IPS-11a (cell line): ENCODE measurements around the gene ATP5F1E.

Experiments
- H3K4me3 ChIP-seq: one replicate; pipeline ENCODE4 v1.5.1; 2013; ENCODE audit warnings: low read depth, low read length, control low read depth

ATP5F1E gene

DNA sequence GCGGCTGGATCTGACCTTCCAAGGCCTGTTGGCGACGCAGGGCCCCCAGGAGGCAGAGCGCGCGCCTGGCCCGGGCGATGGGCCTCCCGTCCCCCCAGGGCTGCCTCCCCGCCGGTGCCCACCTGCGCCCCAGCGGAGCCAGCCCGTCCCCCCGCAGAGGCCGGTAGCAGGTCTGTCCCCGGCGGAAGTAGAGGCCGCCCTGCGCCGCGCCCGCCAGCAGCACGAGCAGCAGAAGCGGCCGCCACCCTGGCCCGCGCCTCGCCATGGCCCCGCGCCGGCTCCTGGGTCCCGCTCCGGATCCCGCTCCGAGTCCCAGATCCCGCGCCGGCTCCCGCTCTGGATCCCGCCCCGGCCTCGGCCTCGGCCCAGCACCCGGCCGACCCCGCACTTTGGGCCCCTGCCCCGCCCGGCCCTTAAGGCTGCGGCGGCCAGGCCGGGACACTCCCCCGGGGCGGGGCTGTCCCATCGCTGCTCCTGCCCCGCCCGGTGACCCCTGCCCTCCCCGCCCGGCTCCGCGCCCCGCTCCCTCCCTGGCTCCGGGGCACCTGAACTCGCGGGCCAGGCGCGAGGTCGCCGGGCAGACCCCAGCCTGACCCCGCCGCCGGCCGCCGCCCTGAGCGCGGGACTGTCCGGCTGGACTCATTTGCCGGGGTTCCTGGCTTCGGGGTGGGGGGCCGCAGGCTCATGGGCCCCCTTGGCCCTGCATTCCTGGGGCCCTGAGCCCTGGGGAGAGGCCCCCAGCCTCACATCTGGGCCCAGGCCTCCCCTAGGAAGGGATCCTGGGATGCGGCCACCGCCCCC is 25.1 kb downstream of the ATP5F1E start, which contains the start of gene CTSZ:
CTSZ (minus strand) TSS at position 391 of the 801 bp plus-strand sequence; CDS start at position 265, 126 bp downstream.
- H3K4me3 ChIP-seq: peak within 1 kb of the TSS; percentile 45

DNA sequence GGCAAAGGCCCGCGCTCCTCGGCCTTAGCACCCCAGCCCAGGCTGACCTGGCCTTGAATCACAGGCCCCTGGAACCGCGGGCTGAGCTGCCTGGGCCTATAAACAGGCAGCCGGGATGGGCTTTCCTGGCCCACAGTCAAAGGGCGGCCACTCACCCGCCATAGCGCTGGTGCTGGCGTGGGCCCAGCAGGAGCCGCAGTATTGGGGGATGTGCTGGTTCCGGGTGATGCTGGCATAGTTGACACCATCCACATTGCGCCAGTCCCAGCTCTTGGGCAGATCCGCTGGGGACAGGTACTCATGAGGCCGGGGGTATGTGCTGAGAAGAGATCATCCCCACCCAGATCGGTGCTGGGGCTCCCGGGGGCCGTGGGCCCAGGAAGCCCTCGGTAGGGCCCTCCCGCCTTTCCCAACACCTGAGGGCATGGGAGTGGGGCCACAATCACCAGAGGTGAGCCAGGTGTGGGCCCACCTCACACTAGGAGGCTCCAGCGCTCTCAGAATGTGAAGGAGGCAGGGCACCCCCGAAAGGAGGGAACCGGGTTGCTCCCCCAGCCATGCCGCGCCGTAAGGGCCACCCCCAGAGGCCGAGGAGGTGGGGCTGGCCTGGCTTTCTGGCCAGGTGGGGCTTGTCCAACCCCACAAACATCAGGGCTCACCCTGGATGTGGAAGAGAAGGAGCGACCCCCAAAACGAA is 25.8 kb downstream of the ATP5F1E start:
- peak overlapping the region; percentile 45 for H3K4me3 ChIP-seq

DNA sequence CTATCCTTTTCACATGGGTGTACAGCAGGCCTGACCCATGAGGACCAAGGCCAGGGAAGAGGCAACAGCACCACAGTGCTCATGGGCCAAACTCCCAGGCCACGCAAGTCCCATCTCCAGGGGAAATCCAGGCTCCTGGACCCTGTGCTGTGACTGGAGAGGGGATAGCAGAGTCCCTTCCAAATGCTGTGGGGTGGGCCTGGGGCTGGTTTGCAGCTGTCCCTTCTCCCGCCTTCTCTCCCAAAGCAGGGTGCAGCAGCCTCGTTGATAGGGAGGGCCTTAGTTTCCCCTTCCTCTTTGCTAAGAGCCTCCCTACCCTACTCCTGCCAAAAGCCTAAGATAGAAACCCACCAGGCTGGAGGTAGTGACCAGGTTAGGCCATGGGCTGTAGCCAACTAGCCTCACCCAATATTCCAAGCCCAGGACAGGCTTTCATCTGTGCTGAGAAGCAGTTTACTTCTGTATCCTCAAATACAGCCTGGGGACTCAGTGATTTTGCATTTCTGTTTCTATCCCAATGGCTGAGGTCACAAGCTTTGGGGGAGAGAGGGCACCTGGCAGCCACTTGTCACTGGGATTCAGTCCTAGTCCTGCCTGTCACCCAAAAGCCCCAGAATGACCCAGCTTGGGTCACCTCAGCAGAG is 26.5 kb downstream of the ATP5F1E start:
- H3K4me3 ChIP-seq: no peak overlapping the region

DNA sequence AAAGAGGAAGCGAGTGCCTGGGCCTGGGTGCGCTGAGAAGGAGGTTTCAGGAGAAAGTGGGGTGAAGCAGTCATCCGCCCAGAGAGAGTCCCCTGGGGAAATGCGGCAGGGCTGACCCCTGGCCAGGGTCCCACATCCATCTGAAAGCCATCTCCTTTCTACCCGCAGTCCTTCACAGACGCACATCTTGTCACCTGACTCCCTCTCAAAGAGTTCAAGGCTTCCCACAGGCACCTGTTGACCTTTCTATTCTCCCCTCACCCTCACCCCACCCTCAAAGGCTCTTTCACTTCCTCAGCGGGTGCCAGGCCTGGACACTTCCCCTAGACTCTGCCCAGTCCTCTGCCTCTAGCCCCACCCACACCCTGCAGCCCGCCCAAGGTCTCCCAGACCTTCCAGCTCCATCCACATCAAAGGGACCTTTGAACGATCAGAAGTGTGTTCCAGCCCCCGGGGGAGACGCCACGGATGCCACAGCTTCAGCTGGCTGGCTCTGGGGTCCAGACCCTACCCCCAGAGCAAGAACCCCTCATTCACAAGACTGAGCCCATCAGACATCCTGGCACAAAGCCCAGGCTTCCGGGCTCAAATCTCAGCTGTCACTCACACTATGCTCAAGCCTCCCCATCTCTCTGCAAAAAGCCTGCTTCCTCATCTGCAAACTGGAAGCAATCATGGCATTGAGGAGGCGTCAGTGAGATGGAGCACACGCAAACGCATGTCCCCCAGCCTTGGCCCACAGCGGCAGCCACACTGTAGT is 27.2 kb downstream of the ATP5F1E start:
- no peak overlapping the region for H3K4me3 ChIP-seq

DNA sequence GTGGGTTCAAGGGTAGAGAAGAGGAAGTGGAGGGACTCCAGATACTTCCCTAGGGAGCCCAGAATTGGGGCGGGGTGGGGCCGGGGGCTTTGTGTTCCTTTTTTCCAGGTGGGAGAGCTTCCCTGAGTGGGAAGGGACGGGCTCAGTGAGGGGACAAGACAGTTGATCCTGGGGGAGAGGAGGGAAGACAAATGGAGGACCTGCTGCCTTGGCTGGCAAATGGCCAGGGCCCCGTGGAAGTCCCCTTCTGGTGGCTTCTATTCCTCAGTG is 27.7 kb downstream of the ATP5F1E start:
- H3K4me3 ChIP-seq: no peak overlapping the region

DNA sequence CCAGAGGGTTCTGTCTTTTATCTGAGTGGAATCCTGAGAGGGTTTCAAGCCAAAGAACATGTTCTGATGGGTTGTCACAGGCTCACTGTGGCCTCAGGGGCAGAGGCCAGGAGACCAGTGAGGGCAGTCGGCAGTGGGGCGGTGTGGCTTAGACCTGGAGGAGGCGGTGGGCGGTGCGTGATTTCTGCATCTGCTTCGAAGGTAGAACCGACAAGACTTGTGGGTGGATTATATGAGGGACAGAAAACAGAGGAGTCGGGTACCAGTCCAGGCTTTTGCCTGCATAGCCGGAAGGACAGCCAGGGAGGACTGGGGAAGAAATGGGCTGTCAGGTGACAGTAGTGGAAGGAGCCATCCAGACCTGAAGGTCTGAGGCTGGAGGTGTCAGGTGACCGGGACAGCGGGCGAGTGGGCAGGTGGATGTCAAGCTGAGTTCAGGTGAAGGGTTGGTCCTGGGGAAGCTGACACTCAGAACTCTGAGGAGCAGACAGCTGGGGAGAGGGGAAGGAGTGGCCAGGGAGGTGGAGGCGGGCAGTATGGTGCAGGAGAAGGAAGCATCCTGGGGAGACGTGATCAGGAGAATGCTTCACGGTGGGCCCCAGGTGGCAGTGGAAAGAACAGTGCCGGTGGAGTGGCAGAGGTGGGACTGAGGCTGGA is 28.2 kb downstream of the ATP5F1E start:
- H3K4me3 ChIP-seq: no peak overlapping the region

DNA sequence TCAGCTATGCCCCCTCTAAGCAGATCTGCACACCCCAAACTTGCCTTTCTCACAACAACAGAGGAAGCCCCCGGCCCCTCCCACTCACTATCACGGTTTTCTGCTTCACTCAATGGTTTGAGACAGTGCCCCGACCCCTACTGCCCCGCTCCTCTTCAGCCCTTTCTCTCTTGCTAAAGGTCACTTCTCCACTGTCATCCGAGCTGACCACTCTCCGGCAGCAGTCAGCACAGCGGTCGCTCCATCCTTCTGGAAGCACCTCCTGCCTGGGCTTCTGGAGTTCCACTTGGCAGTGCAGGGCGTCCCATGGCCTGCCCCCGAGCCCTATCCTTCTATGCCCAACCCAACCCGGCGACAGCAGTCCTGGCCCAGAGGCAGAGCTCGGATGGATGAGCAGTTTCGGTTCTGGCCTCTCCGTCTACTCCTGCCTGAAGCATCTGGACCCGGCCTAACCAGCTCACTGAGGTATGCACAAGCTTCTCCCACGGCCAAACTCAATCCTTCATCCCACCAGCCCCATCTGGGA is 29.2 kb downstream of the ATP5F1E start:
- no peak overlapping the region for H3K4me3 ChIP-seq

DNA sequence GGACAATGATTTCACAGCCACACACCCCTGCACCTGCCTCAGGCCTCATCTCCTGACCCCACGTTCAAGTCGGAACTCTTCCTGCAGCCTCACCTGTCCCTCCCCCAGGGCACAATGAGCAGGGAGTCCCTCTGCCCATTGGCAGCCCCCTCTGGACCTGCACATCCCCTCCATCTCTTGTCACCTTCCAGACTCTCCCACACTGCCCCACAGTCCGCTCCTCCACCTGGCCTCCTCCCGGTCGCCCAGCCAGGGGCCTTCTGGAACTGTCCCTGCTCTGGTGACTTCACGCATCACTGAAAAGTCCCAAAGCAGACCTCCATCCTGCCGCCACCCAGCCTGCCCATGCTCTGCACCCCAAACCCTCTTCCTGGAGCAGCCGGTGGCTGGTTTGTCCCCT is 29.7 kb downstream of the ATP5F1E start:
- no peak overlapping the region for H3K4me3 ChIP-seq

DNA sequence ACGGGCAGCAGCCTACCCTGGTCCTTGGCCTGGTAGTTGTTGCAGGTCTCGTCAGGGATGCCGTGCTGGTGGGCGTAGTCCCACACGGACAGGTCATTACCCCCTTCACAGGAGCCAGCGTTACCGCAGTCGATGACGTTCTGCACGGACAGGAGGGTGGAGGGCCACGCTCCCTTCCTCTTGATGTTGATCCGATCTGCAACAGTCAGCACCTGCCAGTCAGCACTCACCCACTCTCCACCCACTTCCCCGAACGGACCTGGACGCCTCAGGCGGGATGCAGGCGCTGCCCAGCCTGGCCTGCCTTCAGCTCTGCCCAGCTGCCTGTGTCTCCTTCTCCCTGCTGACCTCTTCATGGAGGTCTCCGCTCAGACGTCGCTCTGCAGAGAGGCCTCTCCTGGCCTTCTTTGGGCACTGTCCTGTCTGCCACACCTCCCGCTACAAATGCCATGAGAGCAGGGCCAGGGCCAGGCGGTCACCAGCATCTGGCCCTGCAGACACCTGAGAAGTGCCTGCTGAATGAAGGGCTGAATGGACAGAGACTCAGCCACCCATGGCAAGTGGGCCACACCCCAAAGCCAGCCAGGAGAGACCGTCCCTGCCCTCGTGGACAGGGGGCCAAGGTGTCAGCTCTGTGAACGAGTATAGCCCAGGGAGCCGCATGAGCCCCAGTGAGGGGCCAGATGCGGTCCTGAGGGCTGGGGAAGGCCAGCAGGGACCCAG is 30.5 kb downstream of the ATP5F1E start:
- no peak overlapping the region for H3K4me3 ChIP-seq

DNA sequence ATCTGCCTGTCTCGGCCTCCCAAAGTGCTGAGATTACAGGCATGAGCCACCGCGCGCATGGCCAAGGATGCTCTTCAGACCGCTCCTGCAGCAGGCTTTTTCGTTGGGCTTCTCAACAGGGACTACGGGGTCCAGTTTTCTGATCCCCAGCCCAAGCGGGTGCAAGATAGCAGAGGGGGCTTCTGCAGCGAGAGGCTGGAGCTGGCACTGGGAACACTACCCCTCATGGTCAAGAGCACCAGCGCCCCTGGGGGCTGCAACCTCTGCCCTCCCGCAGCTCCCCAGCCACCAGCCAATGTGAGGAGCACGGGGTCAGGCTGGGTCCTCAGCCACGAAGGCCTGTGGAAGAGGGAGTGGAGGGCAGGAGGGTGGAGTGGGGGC is 31.1 kb downstream of the ATP5F1E start:
- no peak overlapping the region for H3K4me3 ChIP-seq

DNA sequence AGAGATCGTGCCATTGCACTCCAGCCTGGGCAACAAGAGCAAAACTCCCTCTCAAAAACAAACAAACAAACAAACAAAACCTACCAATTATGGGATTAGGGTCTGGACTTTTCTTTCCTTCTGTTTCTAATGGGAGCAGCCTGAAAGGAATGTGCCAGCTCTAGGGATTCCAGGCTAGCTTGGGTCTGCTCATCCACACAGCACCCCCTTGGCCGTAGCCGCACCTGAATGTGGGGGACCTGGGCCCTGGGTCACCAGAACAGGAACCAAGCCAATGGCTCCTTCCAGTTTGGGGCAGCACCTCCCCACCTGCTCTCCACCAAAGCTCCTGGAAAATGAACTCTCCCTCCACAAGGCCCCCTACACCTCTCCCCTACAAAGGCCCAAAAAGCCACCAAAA is 31.8 kb downstream of the ATP5F1E start:
- H3K4me3 ChIP-seq: no peak overlapping the region

DNA sequence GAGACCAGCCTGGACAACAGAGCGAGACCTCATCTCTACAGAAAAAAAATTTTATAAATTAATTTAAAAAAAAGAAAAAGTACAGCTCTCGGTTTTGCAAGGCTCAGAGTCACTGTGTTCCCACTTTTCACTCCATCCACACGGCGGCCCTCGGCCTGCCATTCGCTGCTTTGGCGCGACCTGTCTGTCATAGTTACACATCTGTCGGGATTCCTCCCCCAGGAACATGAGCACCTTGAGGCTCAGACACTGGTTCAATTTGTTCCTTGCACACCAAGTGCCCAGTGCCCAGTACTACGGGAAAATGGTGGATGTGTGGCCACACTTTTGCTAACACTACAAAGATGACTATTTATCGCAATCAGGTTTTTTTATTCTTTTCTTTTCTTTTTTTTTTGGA is 33.5 kb downstream of the ATP5F1E start:
- no peak overlapping the region for H3K4me3 ChIP-seq

DNA sequence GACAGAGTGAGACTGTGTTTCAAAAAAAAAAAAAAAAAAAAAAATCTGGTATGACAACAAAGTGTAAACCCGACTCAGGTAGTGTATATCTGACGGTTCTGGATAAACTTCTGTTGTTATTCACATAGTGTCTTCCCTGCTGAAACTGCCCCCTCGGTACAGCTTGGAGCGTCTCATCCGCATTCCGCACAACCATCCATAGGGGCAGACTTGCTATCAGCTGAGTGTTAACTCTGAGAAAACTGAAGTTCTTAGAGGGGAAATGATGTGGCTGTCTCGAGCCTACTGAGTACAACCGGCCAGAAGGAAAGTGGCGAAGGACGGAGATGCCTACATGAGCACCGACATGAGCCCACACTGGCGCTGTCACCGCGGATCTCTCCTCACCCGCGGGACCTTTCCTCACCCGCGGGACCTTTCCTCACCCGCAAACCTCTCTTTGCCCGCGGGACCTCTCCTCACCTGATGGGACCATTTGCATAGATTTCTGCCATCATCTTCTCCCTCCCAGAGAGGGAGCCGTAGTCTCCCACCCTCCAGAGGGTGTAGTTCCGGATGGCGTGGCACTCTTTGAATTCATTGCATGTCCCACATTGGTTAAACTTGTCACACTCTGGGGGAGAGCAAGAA is 34.9 kb downstream of the ATP5F1E start:
- H3K4me3 ChIP-seq: no peak overlapping the region

DNA sequence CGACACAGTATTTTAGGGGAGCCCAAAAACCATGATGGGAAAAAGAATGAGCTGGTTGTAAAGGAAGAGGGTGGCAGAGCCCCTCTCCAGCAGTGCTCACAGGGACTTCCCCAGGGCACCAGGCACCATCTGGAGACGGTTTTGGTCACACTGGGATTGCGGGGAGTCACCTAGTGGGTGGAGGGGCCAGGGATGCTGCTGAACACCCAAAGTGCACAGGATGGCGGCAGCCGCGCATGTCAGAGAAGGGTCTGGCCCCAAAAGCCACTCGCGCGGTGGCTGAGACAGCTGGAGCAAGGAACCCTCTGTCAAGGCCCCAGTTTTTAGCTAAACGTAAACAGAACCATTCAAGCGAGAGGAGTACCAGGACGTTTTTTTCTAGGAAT is 35.9 kb downstream of the ATP5F1E start:
- no peak overlapping the region for H3K4me3 ChIP-seq

DNA sequence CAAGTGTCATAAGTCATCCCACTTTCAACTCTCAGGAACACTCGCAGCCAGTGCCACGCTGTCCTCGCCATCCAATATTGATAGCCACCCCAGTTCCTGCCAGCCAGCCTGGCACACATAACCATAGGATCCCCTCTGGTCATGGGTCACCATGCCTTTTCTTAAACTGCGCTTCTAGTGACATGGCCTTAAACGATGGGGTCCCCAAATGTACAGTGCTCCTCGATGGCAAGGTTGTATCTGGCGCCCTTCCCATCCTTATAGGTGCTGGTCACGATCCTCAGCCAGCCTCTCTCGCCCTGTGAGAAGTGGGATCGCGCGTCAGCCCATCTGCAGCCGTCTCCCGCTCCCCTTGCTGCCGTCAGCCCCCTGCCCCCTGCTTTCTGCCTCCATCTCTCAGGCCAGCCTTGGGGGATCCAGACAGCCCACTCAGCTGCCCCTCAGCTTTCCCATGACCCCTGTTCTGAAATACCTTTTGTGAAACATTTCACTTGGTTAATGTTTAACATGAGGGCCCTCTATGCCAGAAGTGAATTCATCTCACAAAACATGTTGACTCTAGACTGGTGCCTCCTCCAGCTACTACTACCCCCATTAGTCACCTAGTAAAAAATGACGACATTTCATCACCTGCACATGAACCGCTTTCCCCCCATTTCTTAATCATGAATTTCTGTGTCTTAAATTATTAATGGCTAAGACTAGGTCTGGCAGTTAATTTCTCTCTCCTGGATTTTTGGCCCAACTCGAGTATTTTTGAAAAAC is 36.5 kb downstream of the ATP5F1E start:
- H3K4me3 ChIP-seq: no peak overlapping the region

DNA sequence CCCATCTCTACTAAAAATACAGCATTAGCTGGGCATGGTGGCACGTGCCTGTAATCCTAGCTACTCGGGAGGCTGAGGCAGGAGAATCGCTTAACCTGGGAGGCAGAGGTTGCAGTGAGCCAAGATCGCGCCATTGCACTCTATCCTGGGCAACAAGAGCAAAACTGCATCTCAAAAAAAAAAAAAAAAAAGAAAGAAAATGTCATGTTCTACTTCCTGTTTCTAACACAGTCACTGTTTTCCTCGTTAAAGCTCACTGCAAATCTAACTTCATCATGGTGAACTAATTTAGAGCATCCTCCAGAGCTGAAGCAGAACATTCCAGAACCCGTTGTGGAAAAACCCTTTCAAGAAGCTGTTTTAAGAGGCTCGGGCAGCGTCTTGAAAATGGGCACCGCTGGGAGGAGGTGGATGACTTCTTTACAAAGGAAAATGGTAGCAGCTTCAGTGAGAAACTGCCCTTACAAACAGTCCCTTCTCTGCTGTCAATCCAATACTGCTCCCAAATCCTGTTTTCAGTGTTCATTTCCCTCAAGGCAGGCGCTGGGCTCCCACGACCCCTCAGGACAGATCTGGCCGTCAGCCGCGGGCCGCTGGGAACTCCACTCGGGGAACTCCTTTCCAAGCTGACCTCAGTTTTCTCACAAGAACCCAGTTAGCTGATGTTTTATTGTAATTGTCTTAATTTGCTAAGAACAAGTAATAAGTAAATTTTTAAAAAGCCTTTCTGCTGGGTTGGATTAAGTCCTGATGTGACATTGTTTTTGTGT is 37.6 kb downstream of the ATP5F1E start:
- H3K4me3 ChIP-seq: no peak overlapping the region

DNA sequence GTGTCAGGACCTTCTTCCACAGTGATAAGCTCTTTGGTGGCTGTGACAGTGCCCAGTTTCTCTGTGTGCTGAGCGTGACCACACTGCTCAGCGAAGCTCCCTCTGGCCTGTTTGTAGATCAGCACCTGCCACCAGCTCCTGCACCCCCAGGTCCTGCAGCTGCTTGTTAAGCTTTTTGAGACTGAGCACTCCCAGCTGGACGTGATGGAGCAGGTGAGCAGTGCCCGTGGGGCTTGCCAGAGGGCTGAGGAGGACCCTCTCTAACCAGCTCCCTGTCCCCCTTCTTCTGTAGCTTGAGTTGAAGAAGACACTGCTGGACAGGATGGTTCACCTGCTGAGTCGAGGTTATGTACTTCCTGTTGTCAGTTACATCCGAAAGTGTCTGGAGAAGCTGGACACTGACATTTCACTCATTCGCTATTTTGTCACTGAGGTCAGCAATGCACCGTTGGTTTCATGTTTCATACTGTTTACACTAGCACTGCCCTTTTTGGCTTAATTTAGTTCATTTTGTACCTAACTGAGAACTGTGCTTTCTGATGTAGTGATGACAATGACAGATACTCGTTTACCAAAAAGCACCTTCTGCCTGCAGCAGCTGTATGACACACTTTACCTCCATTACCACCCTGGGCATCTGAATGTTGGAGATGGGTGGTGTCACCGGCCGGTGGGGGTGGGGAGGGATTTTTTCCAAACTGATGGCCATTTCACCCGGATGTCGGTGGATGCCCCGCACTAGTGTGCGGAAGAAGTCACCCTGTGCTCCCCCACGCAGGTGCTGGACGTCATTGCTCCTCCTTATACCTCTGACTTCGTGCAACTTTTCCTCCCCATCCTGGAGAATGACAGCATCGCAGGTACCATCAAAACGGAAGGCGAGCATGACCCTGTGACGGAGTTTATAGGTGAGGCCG is 38.5 kb downstream of the ATP5F1E start:
- H3K4me3 ChIP-seq: no peak overlapping the region
